B cell (primary cell): ENCODE data around the gene KLHL3.

Experiments used
- EZH2 ChIP-seq: IDR thresholded peaks from 2 replicates; pipeline ENCODE4 v1.6.1; 2012; ENCODE audit warnings: borderline replicate concordance, low read depth, mild to moderate bottlenecking, moderate library complexity, low read length; ENCODE audit not compliant: insufficient read depth, poor library complexity, severe bottlenecking
- TF ChIP-seq, protein P1 (sequence below): fragments of 200-600 bp; IDR thresholded peaks from one replicate; pipeline ENCODE4 v1.8.0; 2022; ENCODE audit warnings: antibody characterized with exemption, mild to moderate bottlenecking

DNA sequence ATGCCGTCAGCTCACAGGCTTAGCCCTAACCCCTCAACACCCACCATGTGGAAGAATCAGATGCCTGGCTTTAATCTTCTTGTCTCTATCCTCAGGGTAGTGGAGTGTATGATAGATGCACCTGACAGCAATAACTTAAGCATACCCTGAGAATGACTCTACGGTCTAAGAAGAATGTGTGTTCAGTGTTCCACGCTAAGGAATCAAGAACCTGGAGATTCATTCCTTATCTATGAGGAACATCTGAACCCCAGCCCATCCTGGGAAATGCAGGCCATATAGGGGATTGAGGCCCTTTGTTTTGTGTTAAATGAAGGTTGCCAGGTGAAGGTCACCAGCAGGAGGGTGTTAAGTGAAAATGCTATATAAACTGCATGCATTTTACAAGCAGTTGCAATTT is 63.0 kb downstream of the KLHL3 start:
- TF ChIP-seq, protein P1, sequence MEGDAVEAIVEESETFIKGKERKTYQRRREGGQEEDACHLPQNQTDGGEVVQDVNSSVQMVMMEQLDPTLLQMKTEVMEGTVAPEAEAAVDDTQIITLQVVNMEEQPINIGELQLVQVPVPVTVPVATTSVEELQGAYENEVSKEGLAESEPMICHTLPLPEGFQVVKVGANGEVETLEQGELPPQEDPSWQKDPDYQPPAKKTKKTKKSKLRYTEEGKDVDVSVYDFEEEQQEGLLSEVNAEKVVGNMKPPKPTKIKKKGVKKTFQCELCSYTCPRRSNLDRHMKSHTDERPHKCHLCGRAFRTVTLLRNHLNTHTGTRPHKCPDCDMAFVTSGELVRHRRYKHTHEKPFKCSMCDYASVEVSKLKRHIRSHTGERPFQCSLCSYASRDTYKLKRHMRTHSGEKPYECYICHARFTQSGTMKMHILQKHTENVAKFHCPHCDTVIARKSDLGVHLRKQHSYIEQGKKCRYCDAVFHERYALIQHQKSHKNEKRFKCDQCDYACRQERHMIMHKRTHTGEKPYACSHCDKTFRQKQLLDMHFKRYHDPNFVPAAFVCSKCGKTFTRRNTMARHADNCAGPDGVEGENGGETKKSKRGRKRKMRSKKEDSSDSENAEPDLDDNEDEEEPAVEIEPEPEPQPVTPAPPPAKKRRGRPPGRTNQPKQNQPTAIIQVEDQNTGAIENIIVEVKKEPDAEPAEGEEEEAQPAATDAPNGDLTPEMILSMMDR: no peak
- TF ChIP-seq EZH2: no peak
